ENCODE data around the gene MRPS7. TPM values are rescaled to one million over a fixed set of nuclear protein-coding genes. Genes with fewer than 3 reads are reported as not detected.
A peak's percentile ranks its signal among the peaks of the same experiment; 100 is the strongest.
"Not testable (repeated sequence)": the region's sequence is repeated elsewhere in the genome, so short reads cannot be mapped to it uniquely, and the experiment has no call there.

Gene MRPS7
- total RNA-seq, 1 donor from 2014 or later = 132 TPM

GRCh38 chr17:75241996-75242460, 19.7 kb upstream of the MRPS7 start:
- ATAC-seq = no peak
- intact Hi-C loops (cut with micrococcal nuclease) = no loop called here

DNA sequence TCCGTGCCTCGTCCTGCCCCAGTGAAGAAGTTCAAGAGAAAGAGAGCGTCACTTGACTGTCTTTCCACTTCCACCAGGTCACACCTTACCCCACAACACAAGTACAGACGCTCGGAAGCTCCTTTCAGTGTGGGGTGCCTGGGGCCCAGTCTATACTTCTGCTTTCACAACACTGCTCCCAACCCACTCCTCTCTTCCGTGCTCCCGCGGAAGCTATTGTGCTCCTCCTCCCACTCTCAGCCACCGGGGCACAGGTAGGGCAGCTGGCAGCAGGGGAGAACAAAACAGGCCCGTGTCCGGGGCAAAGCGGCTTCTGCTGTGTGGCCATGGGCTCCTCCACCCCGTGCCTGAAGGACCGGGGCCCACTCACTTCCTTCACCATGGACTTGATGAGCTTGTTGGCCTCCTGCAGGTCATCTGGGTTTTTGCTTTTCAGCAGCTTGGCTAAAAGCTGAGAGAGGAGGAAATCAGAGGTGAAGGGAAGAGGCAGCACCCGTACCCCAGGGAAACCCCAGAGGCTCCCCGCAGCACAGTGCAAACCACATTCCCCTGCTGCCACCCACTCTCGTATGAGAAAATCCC, 19.1 kb upstream of the MRPS7 start:
- no peak for DNase-seq
- intact Hi-C loops (cut with micrococcal nuclease) = no loop called here

More at GRCh38 chr17:75241996-75242460, 19.7 kb upstream of the MRPS7 start:
- DNase-seq = no peak

GRCh38 chr17:75244133-75244866, 17.4 kb upstream of the MRPS7 start:
- no peak for ATAC-seq
- no peak for DNase-seq
- intact Hi-C loops (cut with micrococcal nuclease) = no loop called here

More for the DNA sequence above, 19.1 kb upstream of the MRPS7 start:
- ATAC-seq = no peak

DNA sequence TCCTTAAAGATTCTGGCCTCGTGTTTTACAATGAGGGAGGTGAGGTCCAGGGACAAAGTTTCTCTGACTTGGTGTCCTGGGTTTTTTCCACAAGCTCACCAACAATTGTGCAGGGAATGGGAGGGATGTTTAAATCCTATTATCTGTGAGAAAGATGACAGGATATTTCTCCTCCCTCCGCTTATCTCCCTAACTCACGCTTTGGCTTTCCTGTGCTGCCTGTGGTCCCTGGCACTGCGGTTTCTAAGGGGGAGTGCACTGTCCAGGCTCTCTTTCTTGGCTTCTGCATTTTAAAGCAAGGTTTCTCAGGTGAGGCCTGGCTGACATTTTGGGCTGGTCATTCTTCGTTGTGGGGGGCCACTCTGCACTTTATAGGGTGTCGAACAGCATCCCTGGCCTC, 16.7 kb upstream of the MRPS7 start:
- intact Hi-C loops (cut with micrococcal nuclease) = no loop called here
- no peak for DNase-seq

GRCh38 chr17:75246404-75246803, 15.3 kb upstream of the MRPS7 start:
- intact Hi-C loops (cut with micrococcal nuclease) = no loop called here
- DNase-seq (no peak), ATAC-seq (no peak)

More for the DNA sequence above, 16.7 kb upstream of the MRPS7 start:
- no peak for ATAC-seq

DNA sequence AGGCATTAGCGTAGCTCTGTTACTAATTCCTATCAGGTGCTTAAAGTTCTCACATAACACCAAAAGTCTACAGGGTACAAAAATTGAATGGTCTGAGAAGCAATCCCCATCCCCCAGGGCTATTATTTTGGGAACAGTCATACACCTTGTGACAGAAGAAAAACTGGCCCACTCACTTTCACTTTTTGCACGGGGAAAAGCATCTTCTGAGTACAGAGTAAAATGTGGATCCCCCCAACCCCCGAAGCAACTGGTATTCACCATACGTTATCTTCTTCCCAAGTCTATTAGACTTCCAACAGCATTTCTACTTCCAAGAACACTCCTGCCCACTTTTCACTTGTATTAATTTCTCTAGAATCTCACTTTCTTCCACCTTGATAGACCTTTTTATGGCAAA, 12.1 kb upstream of the MRPS7 start:
- intact Hi-C loops (cut with micrococcal nuclease) = no loop called here
- ATAC-seq (no peak), DNase-seq (no peak)

DNA sequence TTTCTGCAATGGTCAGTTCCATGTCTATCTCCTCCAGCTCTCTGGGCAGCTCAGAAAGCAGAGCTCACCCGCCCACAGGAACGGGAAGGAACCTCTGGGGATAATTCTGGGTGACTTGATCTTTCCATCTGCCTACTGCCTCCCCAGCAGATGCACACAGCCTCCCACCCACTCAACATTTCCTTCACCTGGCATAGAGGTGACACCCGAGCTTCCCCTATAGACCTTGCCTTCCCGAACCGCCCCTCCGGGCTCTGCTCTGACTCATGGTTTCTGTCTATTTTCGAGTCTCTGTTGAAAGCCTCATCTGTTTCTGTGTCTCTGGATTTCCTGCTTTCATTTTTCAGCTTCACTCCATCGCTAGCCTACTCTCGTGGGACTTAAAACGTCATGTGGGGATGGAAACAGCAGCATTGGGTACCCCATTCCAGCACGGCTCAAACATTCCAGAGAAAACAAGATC, 11.6 kb upstream of the MRPS7 start:
- ATAC-seq = peak; percentile 72
- DNase-seq = no peak
- intact Hi-C loops (cut with micrococcal nuclease) = no loop called here

DNA sequence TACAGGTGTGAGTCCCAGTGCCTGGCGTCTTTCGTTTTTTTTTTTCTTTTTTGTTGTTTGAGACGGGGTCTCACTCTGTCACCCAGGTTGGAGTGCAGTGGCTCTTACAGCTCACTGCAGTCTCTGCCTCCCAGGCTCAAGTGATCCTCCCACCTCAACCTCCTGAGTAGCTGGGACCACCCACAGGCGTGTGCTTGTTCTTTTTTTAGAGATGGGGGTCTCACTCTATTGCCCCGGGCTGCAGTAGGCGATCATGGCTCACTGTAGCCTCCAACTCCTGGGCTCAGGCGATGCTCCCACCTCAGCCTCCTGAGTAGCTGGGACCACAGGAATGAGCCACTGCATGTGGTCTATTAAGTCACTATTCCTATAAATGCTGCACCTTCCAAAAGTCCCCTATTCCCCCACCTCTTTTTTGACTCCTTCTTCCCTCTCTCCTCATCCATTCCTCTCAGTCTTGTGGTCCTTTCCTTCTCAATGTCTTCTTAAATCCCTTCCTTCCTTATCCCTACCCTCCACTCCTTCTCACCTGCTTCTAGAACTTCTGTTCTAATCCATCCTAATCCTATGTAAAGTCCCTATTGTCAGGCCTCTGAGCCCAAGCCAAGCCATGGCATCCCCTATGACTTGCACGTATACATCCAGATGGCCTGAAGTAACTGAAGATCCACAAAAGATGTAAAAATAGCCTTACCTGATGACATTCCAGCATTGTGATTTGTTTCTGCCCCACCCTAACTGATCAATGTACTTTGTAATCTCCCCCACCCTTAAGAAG, 9.5 kb upstream of the MRPS7 start:
- no peak for ATAC-seq
- intact Hi-C loops (cut with micrococcal nuclease) = no loop called here
- no peak for DNase-seq

DNA sequence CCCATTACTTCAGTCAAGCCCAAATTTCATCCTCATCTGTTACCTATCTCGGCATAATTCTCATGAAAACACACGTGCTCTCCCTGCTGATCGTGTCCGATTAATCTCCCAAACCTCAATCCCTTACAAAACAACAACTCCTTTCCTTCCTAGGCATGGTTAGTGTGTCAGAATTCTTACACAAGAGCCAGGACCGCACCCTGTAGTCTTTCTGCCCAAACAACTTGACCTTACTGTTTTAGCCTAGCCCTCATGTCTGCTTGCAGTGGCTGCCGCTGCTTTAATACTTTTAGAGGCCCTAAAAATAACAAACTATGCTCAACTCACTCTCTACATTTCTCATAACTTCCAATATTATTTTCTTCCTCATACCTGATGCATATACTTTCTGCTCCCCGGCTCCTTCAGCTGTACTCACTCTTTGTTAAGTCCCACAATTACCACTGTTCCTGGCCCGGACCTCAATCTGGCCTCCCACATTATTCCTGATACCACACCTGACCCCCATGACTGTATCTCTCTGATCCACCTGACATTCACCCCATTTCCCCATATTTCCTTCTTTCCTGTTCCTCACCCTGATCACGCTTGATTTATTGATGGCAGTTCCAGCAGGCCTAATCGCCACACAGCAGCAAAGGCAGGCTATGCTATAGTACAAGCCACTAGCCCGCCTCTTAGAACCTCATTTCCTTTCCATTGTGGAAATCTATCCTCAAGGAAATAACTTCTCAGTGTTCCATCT, 5.6 kb upstream of the MRPS7 start:
- ATAC-seq; intact Hi-C loops (cut with micrococcal nuclease); DNase-seq: not testable (repeated sequence)

- ATAC-seq; DNase-seq; intact Hi-C loops (cut with micrococcal nuclease): not testable (repeated sequence)
Observed at GRCh38 chr17:75257228-75257627, 4.5 kb upstream of the MRPS7 start.

DNA sequence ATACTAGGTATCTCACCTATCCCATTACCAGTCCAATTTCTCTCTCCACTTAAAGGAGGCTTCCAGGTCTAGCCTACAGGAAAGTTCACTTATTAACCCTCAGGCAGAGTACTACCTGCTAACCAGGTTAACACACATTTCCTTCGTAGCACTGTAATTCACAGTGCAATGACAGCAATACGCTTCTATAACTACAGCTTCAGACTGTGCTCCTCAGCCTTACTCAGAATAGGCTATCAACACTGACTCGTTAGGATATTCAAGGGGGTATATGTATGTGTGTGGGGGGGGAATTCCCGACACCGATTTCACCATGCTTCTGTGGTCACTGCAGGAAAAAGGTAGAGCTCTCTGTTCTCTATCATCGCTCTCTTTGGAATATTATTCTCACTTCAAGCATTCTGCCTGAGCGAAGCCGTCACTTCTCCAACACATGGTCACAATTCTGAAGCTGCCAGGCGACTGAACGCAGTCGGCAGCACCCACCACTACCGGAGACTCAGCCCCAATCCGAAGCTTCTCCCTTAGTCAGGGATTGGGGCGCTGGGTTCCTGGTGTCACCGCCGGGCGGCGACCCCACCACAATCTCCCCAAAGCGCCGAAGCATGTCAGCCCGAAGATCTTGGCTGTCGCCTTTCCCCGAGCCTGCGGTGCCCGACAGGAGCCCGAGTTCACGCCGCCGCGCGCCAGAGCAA, 891 bp upstream of the MRPS7 start:
- intact Hi-C loops (cut with micrococcal nuclease) = no loop called here
- DNase-seq (no peak), ATAC-seq (peak; percentile 4)

DNA sequence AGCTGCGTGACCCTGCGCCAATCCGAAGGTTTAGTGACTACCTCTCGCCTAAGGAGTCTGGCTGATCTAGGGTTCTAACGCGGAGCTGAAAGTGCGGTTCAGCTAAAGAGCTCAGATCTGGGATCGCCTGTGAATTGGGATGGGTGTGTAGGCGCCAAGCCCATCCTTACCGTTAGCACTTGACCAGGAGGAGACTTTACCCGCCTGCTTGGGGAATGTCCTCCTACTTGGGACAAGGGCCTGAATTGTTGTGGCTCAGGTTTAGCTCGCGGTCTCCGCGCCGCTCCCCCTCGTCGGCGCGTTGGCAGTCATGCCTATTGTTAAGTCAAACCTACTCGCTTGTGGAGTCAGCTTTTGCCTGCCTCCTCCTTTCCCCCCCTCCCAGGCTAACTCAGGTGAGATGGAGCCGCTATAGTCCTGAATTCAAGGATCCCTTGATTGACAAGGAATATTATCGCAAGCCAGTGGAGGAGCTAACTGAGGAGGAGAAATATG, 480 bp downstream of the MRPS7 start:
- intact Hi-C loops (cut with micrococcal nuclease) = no loop called here
- DNase-seq (no peak), ATAC-seq (no peak)

- DNase-seq (no peak), ATAC-seq (no peak)
- intact Hi-C loops (cut with micrococcal nuclease) = no loop called here
Observed at GRCh38 chr17:75263055-75263454, 1.4 kb downstream of the MRPS7 start.

GRCh38 chr17:75265614-75266315, 4.1 kb downstream of the MRPS7 start:
- intact Hi-C loops (cut with micrococcal nuclease) = no loop called here
- no peak for DNase-seq
- ATAC-seq = no peak

DNA sequence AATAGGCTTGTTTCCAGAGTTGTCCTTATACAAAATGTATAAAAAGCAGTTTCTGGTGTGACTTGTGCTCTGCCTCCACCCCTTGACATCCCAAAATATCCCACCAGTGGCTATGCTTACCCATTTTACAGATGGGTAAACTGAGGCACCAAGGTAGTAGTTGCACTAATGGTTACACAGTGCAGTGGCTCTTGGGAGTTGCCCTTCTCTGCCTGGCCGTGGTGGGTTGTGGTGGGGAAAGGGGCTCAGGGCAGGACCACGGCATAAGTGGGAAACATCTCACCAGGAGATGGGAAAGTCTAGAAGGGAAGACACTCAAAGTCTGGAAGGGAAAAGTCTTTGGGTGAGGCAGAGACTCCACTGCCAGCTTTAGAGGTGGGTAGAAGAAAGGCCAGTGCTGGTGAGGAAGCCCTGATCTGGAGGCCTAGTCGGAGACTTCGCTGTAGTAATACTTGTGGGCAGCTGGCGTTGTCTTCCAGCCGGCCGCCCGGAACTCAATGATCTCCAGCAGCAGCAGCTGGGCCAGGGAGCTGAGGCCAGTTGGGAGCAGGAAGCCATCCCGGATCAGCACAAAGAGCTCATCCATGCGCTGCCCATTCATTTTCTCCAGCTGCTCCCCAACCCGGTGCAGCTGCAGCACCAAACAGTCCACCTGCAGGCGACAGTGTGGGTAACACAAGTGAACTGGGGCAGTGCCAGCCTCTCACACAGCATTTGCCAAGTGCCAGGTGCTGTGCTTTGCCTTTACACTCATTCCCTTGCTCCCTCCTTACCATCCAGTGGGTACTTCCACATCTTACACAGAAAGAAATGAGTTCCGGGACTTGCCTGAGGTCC, 4.9 kb downstream of the MRPS7 start:
- intact Hi-C loops (cut with micrococcal nuclease) = no loop called here
- ATAC-seq = no peak
- no peak for DNase-seq

- DNase-seq = no peak
- intact Hi-C loops (cut with micrococcal nuclease) = no loop called here
- no peak for ATAC-seq
Observed at GRCh38 chr17:75267153-75267410, 5.4 kb downstream of the MRPS7 start.

GRCh38 chr17:75267411-75268232, 5.9 kb downstream of the MRPS7 start:
- DNase-seq (no peak), ATAC-seq (no peak)
- intact Hi-C loops (cut with micrococcal nuclease) = no loop called here
